Calu3 (cell line): ENCODE data around the gene TMC5. TPM values are rescaled to one million over a fixed set of nuclear protein-coding genes. Genes with fewer than 3 reads are reported as not detected.
"Not testable (repeated sequence)": the region's sequence is repeated elsewhere in the genome, so short reads cannot be mapped to it uniquely, and the experiment has no call there.

ENCODE experiments used
- BruUV-seq: library from RNA; stranded (reverse); fragments of 400-500 nt; replicated peaks from 2 replicates; lab custom pipeline; 2021; lab: Mats Ljungman, UMichigan
- CTCF ChIA-PET: fragments of 300-600 bp; sonication (Branson Sonifier 250); formaldehyde crosslinking; loops from one replicate; lab custom pipeline; 2022; ENCODE audit warnings: antibody characterized with exemption; lab: Charles Lee
- DNase-seq: peaks from one replicate; pipeline ENCODE4 v3.0.0; 2022
- H3K27ac Mint-ChIP-seq: one replicate; pipeline ENCODE4 v1.8.0; 2022; ENCODE audit warnings: mixed read lengths; ENCODE audit not compliant: unreplicated experiment
- H3K27me3 Mint-ChIP-seq: one replicate; pipeline ENCODE4 v1.8.0; 2022; ENCODE audit warnings: mixed read lengths; ENCODE audit not compliant: unreplicated experiment
- H3K36me3 Mint-ChIP-seq: one replicate; pipeline ENCODE4 v1.8.0; 2022; ENCODE audit warnings: mild to moderate bottlenecking, moderate library complexity, mixed read lengths; ENCODE audit not compliant: insufficient read depth, unreplicated experiment
- H3K4me1 Mint-ChIP-seq: one replicate; pipeline ENCODE4 v1.8.0; 2022; ENCODE audit warnings: mild to moderate bottlenecking, low read depth, mixed read lengths; ENCODE audit not compliant: unreplicated experiment
- H3K4me3 Mint-ChIP-seq: one replicate; pipeline ENCODE4 v1.8.0; 2022; ENCODE audit warnings: mild to moderate bottlenecking, low read depth, moderate library complexity, mixed read lengths; ENCODE audit not compliant: unreplicated experiment
- H3K9me3 Mint-ChIP-seq: one replicate; pipeline ENCODE4 v1.8.0; 2022; ENCODE audit warnings: low read depth, mixed read lengths; ENCODE audit not compliant: unreplicated experiment
- intact Hi-C: fragments of 100-400 bp; cut with micrococcal nuclease; formaldehyde crosslinking; loops from one replicate; pipeline ENCODE4 v1.10.0; 2022; ENCODE audit not compliant: unreplicated experiment
- total RNA-seq: library from RNA; stranded (reverse); gene quantifications from 2 replicates; pipeline ENCODE4 v1.2.3, GENCODE V29; 2022
- TF ChIP-seq, protein P1 (sequence below): fragments of 200-600 bp; IDR thresholded peaks from one replicate; pipeline ENCODE4 v1.8.0; 2022; ENCODE audit warnings: antibody characterized with exemption; ENCODE audit not compliant: unreplicated experiment

TMC5 gene
- total RNA-seq, 1 experiment from 2014 or later: 117 TPM

DNA sequence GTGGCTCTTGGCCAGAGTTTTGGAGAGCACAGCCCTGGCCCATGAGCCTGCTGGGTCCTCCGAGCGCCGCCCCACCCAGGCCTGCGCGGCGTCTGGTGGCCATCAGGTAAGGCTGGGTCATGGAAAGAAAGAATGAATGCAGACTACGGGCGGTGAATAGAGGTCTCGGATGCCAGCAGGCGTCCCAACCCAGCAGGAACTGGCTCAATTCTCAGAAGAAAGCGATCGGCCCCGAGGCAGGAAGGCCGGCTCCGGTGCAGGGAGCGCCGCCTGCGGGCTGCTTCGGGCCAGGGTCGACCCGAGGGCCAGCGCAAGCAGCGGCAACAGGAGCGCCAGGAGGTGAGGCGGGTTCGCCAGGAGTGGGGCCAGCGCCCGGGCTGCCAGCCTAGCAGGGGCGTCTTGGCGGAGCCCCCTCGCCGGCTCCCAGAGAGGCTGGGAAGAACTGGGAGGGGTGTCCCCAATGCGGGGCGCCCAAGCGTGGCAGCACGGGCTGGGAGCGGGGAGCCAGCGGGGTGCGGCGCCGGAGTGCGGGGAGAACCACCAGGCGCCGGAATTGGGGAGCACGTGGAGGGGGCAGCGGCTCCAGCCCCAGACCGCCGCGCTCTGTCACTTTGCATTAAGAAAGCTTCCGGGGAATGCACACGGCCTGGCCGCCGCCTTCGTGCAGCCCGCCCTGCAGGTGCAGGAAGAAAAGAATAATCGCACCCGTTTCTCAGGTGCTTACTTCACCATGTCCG is 7.1 kb upstream of the TMC5 start:
- peaks cover 13% of the 10 kb centered on the region for H3K9me3 Mint-ChIP-seq
- no TSS peak for BruUV-seq
- peak overlapping the region; percentile 85 for H3K27ac Mint-ChIP-seq
- TF ChIP-seq, protein P1, sequence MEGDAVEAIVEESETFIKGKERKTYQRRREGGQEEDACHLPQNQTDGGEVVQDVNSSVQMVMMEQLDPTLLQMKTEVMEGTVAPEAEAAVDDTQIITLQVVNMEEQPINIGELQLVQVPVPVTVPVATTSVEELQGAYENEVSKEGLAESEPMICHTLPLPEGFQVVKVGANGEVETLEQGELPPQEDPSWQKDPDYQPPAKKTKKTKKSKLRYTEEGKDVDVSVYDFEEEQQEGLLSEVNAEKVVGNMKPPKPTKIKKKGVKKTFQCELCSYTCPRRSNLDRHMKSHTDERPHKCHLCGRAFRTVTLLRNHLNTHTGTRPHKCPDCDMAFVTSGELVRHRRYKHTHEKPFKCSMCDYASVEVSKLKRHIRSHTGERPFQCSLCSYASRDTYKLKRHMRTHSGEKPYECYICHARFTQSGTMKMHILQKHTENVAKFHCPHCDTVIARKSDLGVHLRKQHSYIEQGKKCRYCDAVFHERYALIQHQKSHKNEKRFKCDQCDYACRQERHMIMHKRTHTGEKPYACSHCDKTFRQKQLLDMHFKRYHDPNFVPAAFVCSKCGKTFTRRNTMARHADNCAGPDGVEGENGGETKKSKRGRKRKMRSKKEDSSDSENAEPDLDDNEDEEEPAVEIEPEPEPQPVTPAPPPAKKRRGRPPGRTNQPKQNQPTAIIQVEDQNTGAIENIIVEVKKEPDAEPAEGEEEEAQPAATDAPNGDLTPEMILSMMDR: no peak
- H3K4me1 Mint-ChIP-seq: peaks cover 32% of the 10 kb centered on the region
- intact Hi-C loops: loop anchor here (2.0 kb wide), 1 partner anchor 14 kb away; no protein-coding TSS in a partner anchor
- no peaks in the 10 kb centered on the region for H3K27me3 Mint-ChIP-seq
- CTCF ChIA-PET: interaction anchor here (0.7 to 1.6 kb wide), 4 partner anchors 17 to 92 kb away, joined by 3 to 6 read pairs (median 5); no protein-coding TSS in a partner anchor
- H3K36me3 Mint-ChIP-seq: peaks cover 31% of the 10 kb centered on the region
- DNase-seq: peak; percentile 85
- H3K4me3 Mint-ChIP-seq: peak overlapping the region; percentile 81

DNA sequence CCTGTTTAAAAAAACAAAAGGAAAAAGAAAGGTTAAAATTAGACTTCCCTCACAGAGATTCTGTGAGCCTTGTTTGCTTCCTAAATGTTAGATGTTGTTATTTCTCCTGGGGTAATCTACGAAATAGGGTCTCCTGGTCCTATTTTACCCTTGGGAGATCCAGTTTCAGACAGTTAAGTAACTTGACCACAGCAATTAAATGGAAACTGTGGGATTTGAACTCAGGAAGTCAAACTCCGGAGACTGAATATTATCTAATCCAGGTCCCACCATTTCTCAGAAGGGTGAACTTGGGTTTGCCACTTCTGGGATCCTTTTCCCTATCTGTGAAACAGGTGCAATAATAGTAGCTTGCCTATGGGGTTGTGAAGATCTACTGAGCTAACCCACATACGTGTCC is 6.4 kb upstream of the TMC5 start:
- H3K36me3 Mint-ChIP-seq: peaks cover 31% of the 10 kb centered on the region
- H3K9me3 Mint-ChIP-seq: peaks cover 13% of the 10 kb centered on the region
- H3K27me3 Mint-ChIP-seq: no peaks in the 10 kb centered on the region
- peak overlapping the region; percentile 85 for H3K27ac Mint-ChIP-seq
- no peak for DNase-seq
- TF ChIP-seq, protein P1: no peak
- TSS peak; percentile 63 for BruUV-seq
- intact Hi-C loops: loop anchor here (2.0 kb wide), 1 partner anchor 14 kb away; no protein-coding TSS in a partner anchor
- CTCF ChIA-PET: interaction anchor here (0.7 to 1.6 kb wide), 3 partner anchors 21 to 91 kb away, joined by 5 to 6 read pairs (median 5); no protein-coding TSS in a partner anchor
- peak overlapping the region; percentile 81 for H3K4me3 Mint-ChIP-seq
- H3K4me1 Mint-ChIP-seq: peaks cover 39% of the 10 kb centered on the region

DNA sequence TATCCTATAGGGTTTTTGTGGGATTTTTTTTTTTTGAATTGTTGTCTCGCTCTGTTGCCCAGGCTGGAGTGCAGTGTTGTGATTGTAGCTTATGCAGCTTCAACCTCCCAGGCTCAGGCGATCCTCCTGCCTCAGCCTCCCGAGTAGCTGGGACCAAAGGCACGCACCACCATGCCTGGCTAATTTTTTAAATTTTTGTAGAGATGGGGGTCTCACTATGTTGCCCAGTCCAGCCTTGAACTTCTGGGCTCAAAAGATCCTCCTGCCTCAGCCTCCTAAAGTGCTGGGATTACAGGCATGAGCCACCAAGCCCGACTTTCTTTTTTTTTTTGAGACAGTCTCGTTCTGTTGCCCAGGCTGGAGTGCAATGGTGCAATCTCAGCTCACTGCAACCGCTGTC is 5.6 kb upstream of the TMC5 start:
- CTCF ChIA-PET: interaction anchor here (1.1 to 1.6 kb wide), 2 partner anchors 20 to 29 kb away, joined by 5 read pairs; no protein-coding TSS in a partner anchor
- peaks cover 33% of the 10 kb centered on the region for H3K36me3 Mint-ChIP-seq
- H3K27ac Mint-ChIP-seq, DNase-seq, intact Hi-C loops, H3K27me3 Mint-ChIP-seq, H3K9me3 Mint-ChIP-seq, BruUV-seq: not testable (repeated sequence)
- peak overlapping the region; percentile 81 for H3K4me3 Mint-ChIP-seq
- H3K4me1 Mint-ChIP-seq: peaks cover 42% of the 10 kb centered on the region

DNA sequence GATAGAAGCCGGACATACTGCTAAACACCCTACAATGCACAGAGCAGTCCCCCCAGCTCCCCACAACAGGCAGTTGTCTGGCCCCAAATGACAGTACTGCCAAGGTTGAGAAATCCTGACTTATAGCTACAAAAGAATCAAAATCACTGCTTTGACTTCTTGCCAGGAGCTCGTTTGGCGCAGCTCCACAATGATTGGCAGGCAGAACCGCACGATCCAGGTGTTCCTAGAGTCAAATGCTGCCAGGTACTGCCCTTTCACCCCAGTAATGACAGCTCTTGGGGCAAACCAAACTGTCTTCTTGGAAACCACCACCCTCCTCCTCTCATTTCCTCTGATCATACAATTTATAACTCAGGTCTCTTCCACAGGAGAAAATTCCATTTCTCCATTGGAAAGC is 2.2 kb upstream of the TMC5 start:
- Mint-ChIP-seq H3K27me3 (no peaks in the 10 kb centered on the region), H3K4me3 (no peak overlapping the region), H3K9me3 (no peaks in the 10 kb centered on the region), H3K36me3 (peaks cover 53% of the 10 kb centered on the region), H3K4me1 (peaks cover 59% of the 10 kb centered on the region), H3K27ac (peak overlapping the region; percentile 50)
- DNase-seq: no peak
- BruUV-seq: no TSS peak
- CTCF ChIA-PET: interaction anchor here (0.7 to 1.3 kb wide), 5 partner anchors 14 to 473 kb away, joined by 3 to 7 read pairs (median 4); no protein-coding TSS in a partner anchor
- intact Hi-C loops: no loop called here
- TF ChIP-seq, protein P1: no peak
